HFFc6 (cell line): ENCODE results near the gene GPAM. TPM values are rescaled to one million over a fixed set of nuclear protein-coding genes. Genes with fewer than 3 reads are reported as not detected.

Experiments used
- DNase-seq: peaks from one replicate; pipeline ENCODE4 v3.0.0-alpha.2; 2018
- H3K27ac Mint-ChIP-seq: 2 replicates; pipeline ENCODE4 v1.8.0; 2020; ENCODE audit warnings: mild to moderate bottlenecking, mixed read lengths
- H3K27me3 Mint-ChIP-seq: 2 replicates; pipeline ENCODE4 v1.8.0; 2021; ENCODE audit warnings: mild to moderate bottlenecking, moderate library complexity, mixed read lengths; ENCODE audit not compliant: insufficient read depth
- H3K36me3 Mint-ChIP-seq: 2 replicates; pipeline ENCODE4 v1.8.0; 2021; ENCODE audit warnings: low read depth, mixed read lengths
- H3K4me1 Mint-ChIP-seq: 2 replicates; pipeline ENCODE4 v1.8.0; 2020; ENCODE audit warnings: low read depth, mixed read lengths
- H3K4me3 Mint-ChIP-seq: 2 replicates; pipeline ENCODE4 v1.8.0; 2020; ENCODE audit warnings: mild to moderate bottlenecking, moderate library complexity, mixed read lengths
- H3K9me3 Mint-ChIP-seq: 2 replicates; pipeline ENCODE4 v1.8.0; 2020; ENCODE audit warnings: mild to moderate bottlenecking, mixed read lengths
- CTCF ChIP-seq: fragments of 200-600 bp; sonication (generic); IDR thresholded peaks from 2 replicates; pipeline ENCODE4 v1.5.0; 2021; ENCODE audit warnings: antibody characterized with exemption, mild to moderate bottlenecking
- total RNA-seq, 6 experiments: library from RNA; stranded (reverse); fragmentation: NEBNext Ultra II Directional; extraction: Animal tissue kit (Norgen Biotek cat#: 25700); gene quantifications; 2 replicates in 1 of 6; 3 replicates in 5 of 6; pipeline ENCODE4 v1.2.3, GENCODE V29; 2021

Gene GPAM
- total RNA-seq, 6 experiments from 2014 or later: 7.4 to 14.7 (median 11.4) TPM

- Mint-ChIP-seq H3K27me3 (peaks cover 9% of the 10 kb centered on the region), H3K4me1 (peaks cover 48% of the 10 kb centered on the region), H3K27ac (no peak overlapping the region), H3K9me3 (peaks cover 20% of the 10 kb centered on the region), H3K4me3 (no peak overlapping the region; the same call in none of the 2 replicates), H3K36me3 (peaks cover 19% of the 10 kb centered on the region)
- no peak for DNase-seq
- no peak for TF ChIP-seq CTCF
Observed at GRCh38 chr10:112218036-112218390, 34.4 kb upstream of the GPAM start.

- no peak overlapping the region for H3K4me3 Mint-ChIP-seq
- DNase-seq: no peak
- H3K27me3 Mint-ChIP-seq: peaks cover 9% of the 10 kb centered on the region
- H3K9me3 Mint-ChIP-seq: peaks cover 20% of the 10 kb centered on the region
- H3K4me1 Mint-ChIP-seq: peaks cover 43% of the 10 kb centered on the region
- H3K27ac Mint-ChIP-seq: no peak overlapping the region
- TF ChIP-seq CTCF: no peak
- H3K36me3 Mint-ChIP-seq: peaks cover 19% of the 10 kb centered on the region
Observed at GRCh38 chr10:112217386-112218035, 33.9 kb upstream of the GPAM start.

GRCh38 chr10:112216966-112217365 is 33.4 kb upstream of the GPAM start:
- no peak for TF ChIP-seq CTCF
- no peak for DNase-seq
- Mint-ChIP-seq H3K27ac (no peak overlapping the region), H3K4me1 (peaks cover 43% of the 10 kb centered on the region), H3K4me3 (no peak overlapping the region), H3K36me3 (peaks cover 19% of the 10 kb centered on the region), H3K27me3 (peaks cover 9% of the 10 kb centered on the region), H3K9me3 (peaks cover 20% of the 10 kb centered on the region)

GRCh38 chr10:112216151-112216550 is 32.6 kb upstream of the GPAM start:
- peaks cover 43% of the 10 kb centered on the region for H3K4me1 Mint-ChIP-seq
- H3K27ac Mint-ChIP-seq: no peak overlapping the region
- peaks cover 18% of the 10 kb centered on the region for H3K9me3 Mint-ChIP-seq
- no peak for DNase-seq
- no peak overlapping the region for H3K4me3 Mint-ChIP-seq
- peaks cover 12% of the 10 kb centered on the region for H3K27me3 Mint-ChIP-seq
- peaks cover 19% of the 10 kb centered on the region for H3K36me3 Mint-ChIP-seq
- TF ChIP-seq CTCF: no peak

- H3K9me3 Mint-ChIP-seq: peaks cover 10% of the 10 kb centered on the region
- DNase-seq: no peak
- peaks cover 12% of the 10 kb centered on the region for H3K27me3 Mint-ChIP-seq
- H3K4me3 Mint-ChIP-seq: no peak overlapping the region
- H3K4me1 Mint-ChIP-seq: peaks cover 44% of the 10 kb centered on the region
- H3K36me3 Mint-ChIP-seq: peaks cover 11% of the 10 kb centered on the region
- no peak for TF ChIP-seq CTCF
- H3K27ac Mint-ChIP-seq: no peak overlapping the region
Observed at GRCh38 chr10:112215342-112215774, 31.8 kb upstream of the GPAM start.
